ENCODE data around the gene FBXO8.
"Not testable (repeated sequence)": the region's sequence is repeated elsewhere in the genome, so short reads cannot be mapped to it uniquely, and the experiment has no call there.

FBXO8 gene

DNA sequence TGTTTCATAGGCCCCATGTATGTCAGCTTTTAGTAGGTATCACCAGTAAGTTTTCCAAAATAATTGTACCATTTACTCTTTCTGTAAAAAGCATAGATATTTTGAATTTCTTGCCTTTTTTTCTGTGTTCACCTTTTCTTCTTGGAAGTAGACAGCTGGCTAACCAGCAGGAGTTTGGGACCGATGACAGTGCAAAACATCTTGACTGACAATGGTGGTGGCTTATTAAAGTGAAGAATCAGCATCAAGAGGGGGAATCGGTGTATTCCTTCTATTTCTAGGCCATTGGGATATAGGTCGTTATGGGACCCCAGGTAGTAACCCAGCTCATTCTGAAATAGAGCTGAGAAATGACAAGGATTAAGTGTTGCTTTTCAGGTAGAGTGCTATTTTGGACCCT lies 3.4 kb upstream of the FBXO8 start:
- in situ Hi-C loops (cut with HindIII; ENCODE audit: low sequenced_read_pairs), result no loop called here

DNA sequence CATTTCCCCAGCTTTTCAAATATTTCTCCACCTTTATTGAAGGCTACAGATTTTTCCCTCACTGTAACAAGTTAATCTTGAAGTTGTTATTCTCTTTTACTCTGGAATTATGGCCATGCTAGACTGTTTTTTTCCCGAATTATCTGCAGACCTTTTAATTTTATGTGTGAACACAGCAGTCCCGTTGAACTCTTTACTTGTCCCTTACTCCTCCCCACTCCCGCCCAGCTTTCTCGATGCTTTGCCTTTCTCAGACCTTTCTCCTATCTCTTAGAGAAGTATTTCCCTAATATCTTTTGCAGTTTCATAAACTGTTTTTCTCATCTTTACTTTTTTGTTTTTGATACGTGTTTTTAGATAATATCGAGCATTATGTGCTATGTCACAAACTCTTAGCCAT lies 1.0 kb upstream of the FBXO8 start:
- in situ Hi-C loops (cut with HindIII; ENCODE audit: low sequenced_read_pairs), result no loop called here

DNA sequence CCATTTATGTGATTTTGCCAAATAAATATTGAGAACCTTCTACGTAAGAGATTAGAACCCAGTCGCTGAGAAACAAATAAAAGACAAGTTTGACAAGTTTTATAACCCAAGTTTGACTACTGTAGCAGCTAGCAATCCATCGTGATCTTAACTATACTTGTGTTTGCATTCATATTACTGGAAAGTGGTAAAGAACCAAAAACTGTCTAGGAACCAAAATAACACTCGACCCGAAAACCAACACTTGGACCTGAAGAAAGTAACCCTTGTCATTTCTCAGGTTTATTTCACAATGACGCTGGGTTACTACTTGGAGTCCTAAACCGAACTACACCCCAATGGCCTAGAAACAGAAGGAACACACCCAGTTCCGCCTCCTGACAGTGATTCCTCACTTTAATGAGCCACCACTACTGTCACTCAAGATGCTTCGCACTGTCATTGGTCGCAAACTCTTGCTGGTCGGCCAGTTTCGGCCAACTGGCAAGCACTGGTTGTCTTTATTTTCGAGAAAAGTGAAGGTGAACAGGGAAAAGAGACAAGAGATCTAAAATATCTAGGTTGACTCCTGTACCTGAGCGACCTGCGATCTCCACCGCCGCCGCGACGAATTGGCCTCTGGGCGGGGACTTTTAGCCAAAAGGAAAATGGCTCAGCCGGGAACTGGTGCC lies 496 bp downstream of the FBXO8 start:
- in situ Hi-C loops (cut with HindIII; ENCODE audit: low sequenced_read_pairs), result no loop called here

DNA sequence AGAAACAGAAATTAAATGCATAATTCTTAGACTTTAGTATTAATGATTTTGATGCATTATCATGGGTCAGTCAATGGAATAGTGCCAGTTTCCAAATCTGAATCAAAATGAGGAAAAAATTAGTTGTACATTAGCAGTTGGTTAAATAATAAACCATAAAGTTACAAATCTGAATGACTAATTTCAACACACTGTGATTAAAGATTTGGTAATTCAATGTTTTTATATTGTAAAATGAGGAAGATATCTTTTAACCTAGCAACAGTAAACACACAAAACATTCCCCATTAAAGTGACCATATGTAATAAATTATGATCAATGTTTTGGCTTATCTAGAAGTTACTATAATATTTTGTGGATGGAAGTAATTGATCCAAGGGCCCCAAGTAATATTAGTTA lies 1.6 kb downstream of the FBXO8 start:
- in situ Hi-C loops (cut with HindIII; ENCODE audit: low sequenced_read_pairs), result no loop called here

DNA sequence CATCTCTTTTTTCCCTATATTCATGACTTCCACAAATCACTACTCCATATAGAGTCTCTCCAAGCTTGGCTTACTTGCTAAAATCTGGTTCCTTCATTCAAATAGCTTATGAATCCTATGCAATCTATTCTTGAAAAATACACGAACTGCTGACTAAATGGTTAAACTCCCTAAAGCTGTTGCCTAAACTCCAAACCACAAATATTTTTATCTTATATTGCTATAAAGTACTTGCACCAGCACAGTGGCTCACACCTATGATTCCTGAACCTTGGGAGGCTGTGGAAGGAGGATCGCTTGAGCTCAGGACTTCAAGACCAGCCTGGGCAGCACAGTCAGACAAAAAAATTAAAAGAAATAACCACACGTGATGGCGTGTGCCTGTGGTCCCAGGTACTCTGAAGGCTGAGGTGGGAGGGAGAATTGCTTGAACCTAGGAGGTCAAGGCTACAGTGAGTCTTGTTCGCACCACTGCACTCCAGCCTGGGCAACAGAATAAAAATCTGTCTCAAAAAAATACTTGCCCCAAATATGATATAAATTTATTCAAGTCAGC lies 2.2 kb downstream of the FBXO8 start:
- in situ Hi-C loops (cut with HindIII; ENCODE audit: low sequenced_read_pairs), result no loop called here

DNA sequence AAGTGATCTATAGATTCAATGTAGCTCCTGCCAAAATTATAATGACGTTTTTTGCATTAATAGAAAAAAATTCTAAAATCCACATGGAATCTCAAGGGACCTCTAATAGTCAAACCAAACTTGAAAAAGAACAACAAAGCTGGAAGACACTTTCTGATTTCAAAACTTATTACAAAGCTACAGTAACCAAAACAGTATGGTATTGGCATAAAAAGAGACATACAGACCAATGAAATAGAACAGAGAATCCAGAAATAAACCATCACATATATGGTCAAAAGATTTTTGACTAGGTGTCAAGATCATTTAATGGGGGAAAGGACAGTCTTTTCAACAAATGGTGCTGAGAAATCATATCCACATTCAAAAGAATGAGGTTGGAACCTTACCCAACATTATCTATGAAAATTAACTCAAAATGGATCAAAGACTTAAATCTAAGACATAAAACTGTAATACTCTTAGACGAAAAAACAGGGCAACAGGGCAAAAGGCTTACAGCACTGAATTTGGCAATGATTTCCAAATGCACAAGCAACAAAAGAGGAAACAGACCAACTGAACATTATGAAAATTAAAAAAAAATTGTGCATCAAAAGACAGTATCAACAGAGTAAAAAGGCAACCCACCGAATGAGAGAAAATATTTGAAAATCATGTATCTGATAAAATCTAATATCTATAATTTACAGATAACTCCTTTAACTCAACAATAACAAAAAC lies 3.9 kb downstream of the FBXO8 start:
- in situ Hi-C loops (cut with HindIII; ENCODE audit: low sequenced_read_pairs), result no loop called here

DNA sequence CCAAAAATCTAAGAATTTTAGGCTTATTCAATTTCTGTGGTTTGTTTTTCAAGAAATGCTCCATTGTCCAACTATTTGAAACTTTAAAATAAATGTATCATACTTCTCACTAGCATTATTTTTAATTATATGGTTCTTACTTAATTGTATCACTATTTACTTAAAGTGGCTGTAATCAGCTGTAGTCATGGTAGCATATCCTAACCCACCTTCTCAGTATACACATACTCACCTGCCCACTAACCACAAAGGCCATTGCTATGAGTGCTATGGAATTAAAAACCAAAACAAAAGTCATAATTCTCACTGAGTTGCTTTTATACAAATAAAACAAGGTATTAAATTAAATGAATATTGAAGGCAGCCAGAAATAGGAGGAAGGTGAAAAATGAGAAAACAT lies 5.0 kb downstream of the FBXO8 start:
- in situ Hi-C loops (cut with HindIII; ENCODE audit: low sequenced_read_pairs), result no loop called here

DNA sequence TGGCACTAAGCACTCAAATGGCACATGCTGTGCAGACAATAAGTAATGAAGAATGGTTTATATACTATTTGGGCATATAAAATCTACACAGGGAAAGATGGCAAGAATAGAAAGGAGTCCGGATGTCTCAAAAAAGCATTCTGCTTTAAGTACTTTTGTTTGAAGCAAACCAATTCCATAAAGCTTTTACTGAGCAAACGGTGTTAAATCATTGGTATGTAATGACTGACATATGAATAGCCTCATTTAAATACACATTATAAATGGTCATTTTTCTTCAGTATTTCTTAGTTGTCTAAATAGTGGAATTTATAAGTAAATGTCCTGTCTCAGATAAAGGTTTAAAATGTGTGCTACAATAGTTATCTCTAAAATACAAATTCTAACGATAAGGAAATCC lies 6.0 kb downstream of the FBXO8 start:
- in situ Hi-C loops (cut with HindIII; ENCODE audit: low sequenced_read_pairs), result no loop called here

DNA sequence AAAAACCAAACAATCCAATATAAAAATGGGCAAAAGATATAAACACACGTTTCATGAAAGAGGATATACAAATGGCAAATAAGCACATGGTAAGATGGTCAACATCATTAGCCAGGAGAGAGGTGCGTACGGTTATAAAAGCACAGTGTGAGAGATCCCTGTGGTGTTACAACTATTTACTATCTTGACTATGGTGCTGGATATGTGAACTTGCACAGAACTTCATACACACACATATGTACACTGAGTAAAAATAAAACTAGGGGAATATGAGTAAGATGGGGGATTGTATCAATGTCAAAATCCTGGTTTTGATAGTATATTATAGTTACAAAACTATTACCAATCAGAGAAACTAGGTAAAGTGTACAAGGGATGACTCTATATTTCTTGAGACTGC lies 8.4 kb downstream of the FBXO8 start:
- in situ Hi-C loops (cut with HindIII; ENCODE audit: low sequenced_read_pairs), result no loop called here

DNA sequence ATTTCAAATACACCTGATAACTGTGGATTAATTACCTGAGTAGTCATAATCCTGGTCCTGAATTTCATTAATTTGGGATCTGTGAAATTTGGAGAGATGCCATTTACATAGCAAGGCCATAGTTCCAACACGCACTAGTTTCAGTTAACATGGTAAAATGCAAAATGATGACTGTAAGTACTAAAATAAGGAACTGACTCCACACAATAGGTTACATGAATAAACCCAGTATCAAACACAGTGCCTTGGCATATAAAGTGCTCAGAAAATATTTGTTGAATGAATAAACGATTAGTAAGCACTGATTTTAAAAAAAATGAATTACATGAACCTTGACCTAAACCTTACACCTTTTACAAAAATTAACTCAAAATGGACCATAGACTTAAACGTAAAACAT lies 9.0 kb downstream of the FBXO8 start:
- in situ Hi-C loops (cut with HindIII; ENCODE audit: low sequenced_read_pairs), result no loop called here

DNA sequence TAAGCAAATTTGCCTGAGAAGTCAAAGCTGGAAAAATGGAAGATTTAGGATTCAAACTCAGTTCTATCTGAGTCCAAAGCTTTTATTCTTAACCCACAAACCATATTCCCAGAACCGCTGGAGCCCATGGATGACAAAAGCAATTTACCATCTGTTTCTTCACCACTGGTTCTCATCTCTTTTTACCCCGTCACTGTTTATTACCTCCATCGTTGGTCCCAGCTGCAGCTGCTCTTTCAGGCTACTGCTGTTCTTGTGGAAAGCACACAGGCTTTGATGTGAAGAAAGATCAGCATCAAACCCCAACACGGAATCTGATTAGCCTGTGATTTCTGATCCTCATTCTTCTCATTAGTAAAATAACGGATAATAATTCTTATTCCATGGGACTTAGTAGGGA lies 9.5 kb downstream of the FBXO8 start:
- in situ Hi-C loops (cut with HindIII; ENCODE audit: low sequenced_read_pairs), result no loop called here

DNA sequence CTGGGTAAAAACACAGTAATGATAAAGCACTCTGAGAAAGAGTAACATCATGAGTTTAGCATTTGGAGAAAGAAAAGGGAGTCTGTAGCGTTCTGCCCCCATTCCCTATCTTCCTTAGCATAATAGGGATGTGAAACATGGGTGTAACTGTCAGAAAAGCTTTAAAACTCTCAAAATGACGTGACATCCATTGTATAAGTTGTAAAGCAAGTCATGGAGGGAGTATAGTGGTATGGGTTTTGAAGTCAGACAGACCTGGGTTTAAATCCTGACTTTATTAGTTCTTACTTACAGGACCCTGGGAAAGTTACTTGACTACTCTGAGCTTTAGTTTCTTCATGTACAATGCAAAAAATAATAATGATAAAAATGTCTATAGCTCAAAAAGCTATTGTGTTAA lies 17.1 kb downstream of the FBXO8 start:
- in situ Hi-C loops (cut with HindIII; ENCODE audit: low sequenced_read_pairs), result loop anchor here (5.0 kb wide), 1 partner anchor 36 kb away; no protein-coding TSS in a partner anchor

DNA sequence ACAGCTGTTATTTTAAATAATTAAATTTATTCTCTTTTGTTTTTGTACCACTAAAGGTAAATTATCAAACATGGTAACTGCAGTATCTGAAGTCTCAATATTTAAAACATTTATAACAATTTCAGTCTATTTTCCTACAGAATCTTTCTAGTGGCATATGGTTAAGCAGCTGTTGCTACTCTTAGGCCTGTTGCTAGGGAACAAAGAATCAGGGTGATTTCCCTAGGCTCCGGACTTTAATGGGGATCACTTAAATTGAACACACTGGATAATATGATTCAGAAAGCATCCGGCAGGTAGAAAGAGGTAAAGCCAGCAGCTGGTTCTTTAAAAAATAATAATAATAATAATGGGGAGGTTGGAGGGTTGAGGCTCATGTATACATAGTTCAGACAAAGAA lies 17.6 kb downstream of the FBXO8 start:
- in situ Hi-C loops (cut with HindIII; ENCODE audit: low sequenced_read_pairs), result loop anchor here (5.0 kb wide), 1 partner anchor 36 kb away; no protein-coding TSS in a partner anchor

DNA sequence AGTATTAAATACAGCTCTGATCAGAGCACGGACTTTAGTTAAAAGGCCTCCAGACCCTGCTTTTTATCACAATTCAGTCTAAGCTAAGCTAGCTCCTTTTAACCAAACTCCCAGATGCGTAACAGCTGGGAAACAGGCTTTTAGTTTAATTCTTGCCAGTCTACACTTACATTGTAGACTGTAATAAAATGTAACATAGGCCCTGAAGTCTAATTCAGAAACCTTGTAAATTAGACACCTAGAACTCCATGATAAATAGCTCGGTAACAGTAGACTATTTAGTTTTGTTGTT lies 20.1 kb downstream of the FBXO8 start:
- in situ Hi-C loops (cut with HindIII; ENCODE audit: low sequenced_read_pairs), result no loop called here

DNA sequence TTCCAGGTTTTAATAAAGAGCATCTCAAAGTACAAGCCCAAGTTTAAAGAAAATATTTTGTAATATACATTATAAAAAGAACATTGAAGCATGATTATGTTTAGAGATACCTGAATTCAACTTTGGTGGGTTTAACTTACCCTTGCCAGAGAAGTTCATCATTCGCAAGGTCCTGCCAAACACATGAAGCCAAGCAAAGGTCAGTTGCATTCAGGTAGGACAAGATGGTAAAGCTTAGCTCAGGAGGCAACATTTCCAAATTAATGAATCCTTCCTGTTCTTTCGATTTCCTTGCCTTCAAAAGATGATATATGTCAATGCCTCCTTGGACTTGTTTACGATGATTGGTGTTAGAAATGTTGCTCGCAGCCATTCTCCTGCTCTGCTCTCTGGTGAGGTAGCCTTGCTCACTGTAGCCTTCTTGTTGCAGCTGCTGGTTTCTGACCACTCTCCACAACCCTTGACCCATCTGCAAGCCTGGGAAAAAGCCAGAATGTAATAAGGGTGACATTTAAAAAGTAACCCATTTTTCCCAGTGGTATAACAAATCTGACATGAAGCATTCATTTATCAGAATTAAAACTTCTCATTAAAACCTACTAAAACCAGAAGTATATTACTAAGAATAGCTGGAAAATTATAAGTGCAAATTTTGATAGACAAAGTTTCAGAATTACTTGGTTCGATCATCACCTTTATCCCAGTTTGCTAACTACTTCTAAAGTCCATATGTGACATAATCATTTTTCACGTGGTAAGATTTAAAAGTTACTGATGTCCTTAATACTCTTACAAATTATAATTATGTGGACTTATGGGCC lies 20.6 kb downstream of the FBXO8 start:
- in situ Hi-C loops (cut with HindIII; ENCODE audit: low sequenced_read_pairs), result no loop called here

DNA sequence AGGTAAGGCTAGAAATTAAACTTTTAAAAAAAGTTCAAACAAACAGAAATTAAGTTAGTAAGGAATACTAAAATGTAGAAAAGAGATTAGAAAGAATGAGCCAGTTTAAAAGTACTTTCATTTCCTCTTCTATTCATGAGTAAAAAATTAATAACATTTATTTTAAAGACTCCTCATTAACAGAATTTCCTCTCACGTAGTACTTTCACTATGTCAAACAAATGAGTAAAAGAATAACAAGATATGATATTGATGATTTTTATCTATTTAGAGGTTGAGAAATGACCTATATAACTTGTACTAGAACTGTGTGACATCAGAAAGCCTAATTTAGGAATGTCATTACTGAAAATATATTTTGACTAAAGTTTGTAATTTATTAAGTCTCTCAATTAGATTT lies 22.0 kb downstream of the FBXO8 start:
- in situ Hi-C loops (cut with HindIII; ENCODE audit: low sequenced_read_pairs), result not testable (repeated sequence)

DNA sequence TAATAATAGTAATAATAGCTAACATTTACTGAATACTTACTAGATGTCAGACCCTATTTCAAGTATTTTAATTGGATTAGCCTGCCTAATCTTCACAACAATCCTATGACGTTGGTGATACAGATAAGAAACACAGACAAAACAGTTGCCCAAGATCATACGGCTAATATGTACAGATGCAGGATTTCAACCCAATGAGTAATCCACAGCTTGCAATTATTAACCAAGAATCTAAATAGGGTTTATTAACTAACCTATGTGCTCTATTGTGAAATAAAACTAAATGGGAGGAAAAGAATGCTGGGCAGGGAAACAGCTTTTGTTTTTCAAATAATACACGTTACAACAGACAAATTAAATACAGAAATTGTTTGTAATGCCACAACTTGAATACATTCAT lies 23.4 kb downstream of the FBXO8 start:
- in situ Hi-C loops (cut with HindIII; ENCODE audit: low sequenced_read_pairs), result no loop called here

DNA sequence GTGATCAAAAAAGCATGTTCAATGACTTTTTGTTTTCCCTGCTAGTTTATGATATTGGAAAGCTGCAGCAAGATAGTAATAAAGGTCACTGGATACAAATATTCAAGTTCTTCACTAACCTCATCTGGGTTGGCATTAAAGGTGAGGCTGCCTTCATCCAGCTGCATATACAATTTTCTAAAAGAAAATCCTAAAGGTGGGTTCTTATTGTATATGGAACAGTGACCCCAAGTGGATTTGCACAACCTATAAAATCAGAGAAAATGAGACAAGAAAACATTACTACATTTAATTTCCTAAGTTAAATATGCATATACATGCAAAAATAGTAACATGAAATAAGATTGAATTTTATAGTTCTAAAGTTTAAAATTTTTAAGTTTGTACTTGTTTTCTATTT lies 23.9 kb downstream of the FBXO8 start:
- in situ Hi-C loops (cut with HindIII; ENCODE audit: low sequenced_read_pairs), result no loop called here

DNA sequence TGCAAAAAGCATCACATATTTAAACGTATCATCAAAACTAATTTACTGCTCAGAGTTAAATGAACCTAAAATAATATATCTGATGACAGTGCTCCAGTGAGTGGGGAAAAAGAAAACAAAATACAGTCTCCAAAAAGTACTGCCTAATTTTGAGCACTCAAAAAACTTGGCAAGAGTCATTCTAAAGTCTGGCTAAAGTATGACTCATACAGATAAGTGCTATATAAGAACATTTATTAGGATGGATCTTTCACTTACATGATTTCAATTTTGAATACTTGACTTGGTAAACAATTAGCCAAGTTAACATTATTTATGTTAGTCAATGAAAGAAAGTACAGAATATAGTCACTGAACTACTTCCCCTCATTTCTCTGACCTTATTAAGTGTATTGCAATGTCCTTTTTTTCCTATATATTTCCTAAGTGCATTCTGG lies 27.2 kb downstream of the FBXO8 start:
- in situ Hi-C loops (cut with HindIII; ENCODE audit: low sequenced_read_pairs), result no loop called here

DNA sequence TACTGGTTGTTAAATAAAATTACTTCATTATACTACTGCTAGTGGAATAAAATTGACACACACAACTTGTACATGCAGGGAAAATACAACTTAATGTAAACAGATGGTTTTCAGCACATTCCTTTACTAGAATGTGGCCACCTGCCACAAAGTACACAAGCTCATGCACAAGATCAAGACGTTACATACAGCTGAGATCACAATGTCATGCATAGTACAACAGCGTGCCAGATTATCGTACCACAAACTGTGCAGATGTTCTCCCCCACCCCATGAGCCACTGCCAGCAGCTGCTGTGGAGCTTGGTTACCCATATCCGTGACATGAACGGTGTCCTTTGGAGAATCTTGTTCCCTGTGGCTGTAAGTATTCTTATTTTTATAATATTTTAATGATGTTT lies 27.7 kb downstream of the FBXO8 start:
- in situ Hi-C loops (cut with HindIII; ENCODE audit: low sequenced_read_pairs), result no loop called here

DNA sequence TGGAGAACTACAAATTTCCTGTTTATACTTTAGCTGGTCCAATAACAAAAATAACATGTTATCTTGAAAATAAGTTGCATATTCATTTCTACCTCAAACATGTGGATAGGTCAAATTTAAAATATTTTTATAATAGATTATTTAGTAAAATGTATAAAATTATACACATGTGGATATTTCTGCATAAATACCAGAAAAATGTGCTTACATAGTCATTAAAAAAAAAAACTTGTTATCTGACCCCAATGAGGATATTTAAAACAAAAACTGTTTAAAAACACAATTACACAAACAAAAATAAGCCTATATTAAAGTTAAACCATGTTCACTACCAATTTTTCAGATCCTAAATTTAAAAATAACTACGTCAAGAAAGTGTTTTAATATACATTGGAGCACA lies 28.1 kb downstream of the FBXO8 start:
- in situ Hi-C loops (cut with HindIII; ENCODE audit: low sequenced_read_pairs), result no loop called here

DNA sequence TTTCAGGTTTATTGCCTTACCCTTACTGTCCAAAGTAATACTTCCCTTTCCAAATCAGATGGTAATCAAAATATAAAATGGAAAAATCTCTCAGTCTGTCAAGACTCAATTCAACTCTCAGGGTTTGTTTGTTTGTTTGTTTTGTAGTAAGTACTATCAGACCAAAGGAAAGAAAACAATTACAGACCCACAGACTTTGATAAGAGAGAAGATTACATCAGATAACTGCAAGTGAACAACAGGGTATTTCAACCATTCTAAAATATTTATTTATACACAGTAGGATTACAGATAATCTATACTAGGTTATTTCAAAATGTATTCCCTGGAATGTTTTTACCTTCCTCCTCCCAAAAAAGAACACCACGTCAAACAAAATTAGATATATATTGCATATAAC lies 28.9 kb downstream of the FBXO8 start:
- in situ Hi-C loops (cut with HindIII; ENCODE audit: low sequenced_read_pairs), result no loop called here
